Stomach (tissue), 4 donors: ENCODE results near the gene WDR48.

ENCODE experiments used
- CTCF ChIP-seq, 7 experiments: fragments of 450-650 bp in 4 of 7; fragments of 200-600 bp in 3 of 7; sonication (generic) in 3 of 7; IDR thresholded peaks; one replicate each; pipeline ENCODE4 v1.5.1; 2016 to 2019; ENCODE audit warnings: antibody characterized with exemption in 7 of 7, control low read depth in 2 of 7, mild to moderate bottlenecking in 1 of 7
- EP300 ChIP-seq: sonication (generic); formaldehyde crosslinking; IDR thresholded peaks from one replicate; pipeline ENCODE4 v1.6.1; 2017; ENCODE audit warnings: antibody characterized with exemption
- POLR2A ChIP-seq, 4 donors: fragments of 450-650 bp; IDR thresholded peaks; one replicate each; pipeline ENCODE4 v1.6.1; 2016; ENCODE audit warnings: antibody characterized with exemption in 4 of 4, control low read depth in 2 of 4, mild to moderate bottlenecking in 1 of 4, moderate library complexity in 1 of 4
- POLR2AphosphoS5 ChIP-seq, 3 donors: sonication (generic); formaldehyde crosslinking; IDR thresholded peaks; one replicate each; pipeline ENCODE4 v1.6.1; 2016; ENCODE audit warnings: antibody characterized with exemption in 3 of 3

DNA sequence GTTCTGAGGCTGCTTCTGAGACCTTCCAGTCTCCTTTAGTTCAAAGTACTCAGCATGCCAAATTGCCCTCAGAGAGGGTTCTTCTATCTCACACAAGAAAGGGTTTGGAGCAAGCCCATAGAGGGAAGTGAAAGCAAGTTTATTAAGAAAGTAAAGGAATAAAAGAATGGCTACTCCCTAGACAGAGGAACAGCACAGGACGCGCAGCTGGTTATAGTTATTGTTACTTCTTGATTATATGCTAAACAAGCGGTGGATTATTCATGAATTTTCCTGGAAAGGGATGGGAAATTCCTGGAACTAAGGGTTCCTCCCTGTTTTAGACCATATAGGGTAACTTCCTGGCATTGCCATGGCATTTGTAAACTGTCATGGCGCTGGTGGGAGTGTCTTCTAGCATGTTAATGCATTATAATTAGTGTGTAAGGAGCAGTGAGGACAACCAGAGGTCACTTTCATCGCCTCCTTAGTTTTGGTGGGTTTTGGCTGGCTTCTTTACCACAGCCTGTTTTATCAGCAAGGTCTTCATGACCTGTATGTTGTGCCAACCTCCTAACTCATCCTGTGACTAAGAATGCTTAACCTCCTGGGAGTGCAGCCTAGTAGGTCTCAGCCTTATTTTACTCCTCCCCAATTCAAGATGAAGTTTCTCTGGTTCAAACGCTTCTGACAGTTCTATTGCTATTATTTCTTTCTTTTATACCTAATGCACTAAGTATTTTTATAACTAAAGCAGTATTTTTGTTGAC is 26.4 kb upstream of the WDR48 start:
- TF ChIP-seq CTCF (IDR thresholded peaks at IDR 0.05) = no peak
- TF ChIP-seq POLR2A (IDR thresholded peaks at IDR 0.05) = no peak
- no peak for TF ChIP-seq EP300
- TF ChIP-seq POLR2AphosphoS5 (IDR thresholded peaks at IDR 0.05) = no peak
